Activated CD4-positive, alpha-beta T cell treated with anti-CD3 and anti-CD28 coated beads, Interleukin-2, amount 50 U/mL, for 1 hour (primary cell): ENCODE results near the gene TNFRSF9.

Source experiments
- DNase-seq: peaks from one replicate; pipeline ENCODE4 v3.0.0-alpha.2; 2020

The TNFRSF9 gene

DNA sequence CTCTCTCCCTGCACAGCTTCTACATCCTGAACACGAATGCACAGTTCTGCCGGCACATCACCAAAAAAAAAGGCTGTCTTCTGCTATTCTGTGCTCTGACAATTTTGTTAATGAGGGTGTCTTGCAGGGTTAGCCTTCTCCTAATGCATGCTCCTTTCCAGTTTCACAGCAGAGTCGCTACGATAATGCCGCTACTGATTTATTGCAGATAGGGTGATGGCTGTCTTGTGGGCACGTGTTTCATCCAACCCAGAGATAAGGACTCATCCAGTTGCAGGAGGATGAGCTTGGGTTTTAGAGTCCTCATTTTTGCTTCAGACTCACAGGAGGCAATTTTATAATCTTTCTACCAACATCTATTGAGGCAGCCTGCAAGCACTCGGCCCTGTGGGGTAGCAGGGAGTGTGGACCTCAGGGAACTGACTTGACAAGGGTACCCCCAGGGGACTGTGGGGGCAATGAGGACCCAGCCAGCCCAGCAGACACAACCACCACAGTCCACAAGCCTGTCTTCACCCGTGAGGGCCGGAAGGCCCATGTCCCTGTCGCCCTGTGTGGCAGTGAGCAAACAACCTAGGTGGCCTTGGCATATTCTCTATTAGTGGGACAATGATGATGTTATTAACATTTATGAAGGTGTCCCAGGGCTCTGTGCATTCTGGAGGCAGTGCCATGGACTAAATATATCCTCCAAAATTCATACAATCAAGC, 72.4 kb downstream of the TNFRSF9 start:
- no peak for DNase-seq

DNA sequence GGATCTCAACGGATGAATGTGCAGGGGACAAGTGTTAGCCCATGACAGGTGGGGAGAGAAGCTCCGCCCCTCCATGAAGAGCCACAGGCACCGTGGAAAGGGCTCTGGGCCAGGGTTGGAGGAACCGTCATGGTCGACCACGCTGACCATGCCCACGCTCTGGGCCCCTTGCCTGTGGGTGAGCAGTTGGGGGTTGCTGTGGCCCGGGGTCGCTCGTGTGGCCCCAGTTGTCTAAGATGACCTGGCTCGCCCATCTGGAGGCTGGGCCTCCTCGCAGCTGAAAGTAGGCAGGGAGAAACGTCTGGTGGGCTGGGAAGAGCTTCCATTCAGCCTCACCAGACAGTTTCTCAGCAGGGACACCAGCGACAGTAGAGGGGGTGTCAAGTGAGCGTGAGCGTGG, 74.7 kb downstream of the TNFRSF9 start:
- DNase-seq = no peak
